ENCODE data around the gene TJP1.

TJP1 gene

DNA sequence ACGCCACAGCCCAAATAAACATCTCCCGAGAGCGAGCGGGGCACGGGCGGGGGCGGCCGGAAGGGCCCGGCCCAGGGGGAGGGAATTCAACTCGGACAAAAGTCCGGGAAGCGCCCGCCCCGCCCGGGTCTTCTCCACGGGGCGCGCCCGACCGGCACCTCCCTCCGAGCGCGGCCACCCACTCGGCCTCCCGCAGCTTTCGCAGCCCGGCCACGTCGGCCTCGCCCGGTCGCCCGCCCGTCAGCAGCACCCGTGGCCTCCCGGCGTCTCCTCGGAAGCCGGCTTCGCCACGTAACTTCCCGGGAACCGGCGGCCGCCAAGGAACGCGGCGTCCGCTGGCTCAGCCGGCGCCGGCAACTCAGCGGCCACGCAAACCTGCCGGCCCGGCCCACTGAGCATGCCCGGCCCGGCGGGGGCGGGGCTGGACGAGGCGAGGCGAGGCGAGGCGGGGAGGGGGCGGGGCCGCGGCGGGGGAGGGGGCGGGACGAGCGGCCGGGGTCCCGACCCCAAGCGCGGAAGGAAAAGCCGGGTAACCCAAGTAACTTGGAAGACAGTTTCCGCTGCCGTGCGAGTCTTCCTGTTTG lies at the start of gene TJP1:
TJP1 (minus strand) TSS at position 369 of the 584 bp plus-strand sequence. CDS start 440 bp downstream, outside the sequence.
- no peak for DNase-seq

DNA sequence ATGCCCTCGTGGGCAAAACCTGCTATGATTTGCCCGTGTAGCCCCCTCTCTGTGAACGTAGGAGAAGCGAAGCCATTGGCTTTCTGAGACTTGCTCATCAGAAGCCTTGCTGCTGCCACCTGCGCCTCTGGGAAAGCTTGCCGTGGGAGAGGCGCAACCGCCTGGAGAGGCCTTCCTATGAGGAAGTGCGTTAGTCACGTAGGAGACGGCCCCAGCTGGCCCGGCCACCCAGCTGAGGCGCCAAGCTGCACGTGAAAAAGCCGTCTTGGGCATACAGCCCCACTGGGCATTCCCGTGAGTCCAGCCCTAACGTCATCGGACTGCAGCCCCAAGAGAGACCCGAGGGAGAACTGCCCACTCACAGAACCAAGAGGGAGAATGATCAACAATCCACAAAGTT lies 49.1 kb upstream of the TJP1 start:
- no peak for DNase-seq

DNA sequence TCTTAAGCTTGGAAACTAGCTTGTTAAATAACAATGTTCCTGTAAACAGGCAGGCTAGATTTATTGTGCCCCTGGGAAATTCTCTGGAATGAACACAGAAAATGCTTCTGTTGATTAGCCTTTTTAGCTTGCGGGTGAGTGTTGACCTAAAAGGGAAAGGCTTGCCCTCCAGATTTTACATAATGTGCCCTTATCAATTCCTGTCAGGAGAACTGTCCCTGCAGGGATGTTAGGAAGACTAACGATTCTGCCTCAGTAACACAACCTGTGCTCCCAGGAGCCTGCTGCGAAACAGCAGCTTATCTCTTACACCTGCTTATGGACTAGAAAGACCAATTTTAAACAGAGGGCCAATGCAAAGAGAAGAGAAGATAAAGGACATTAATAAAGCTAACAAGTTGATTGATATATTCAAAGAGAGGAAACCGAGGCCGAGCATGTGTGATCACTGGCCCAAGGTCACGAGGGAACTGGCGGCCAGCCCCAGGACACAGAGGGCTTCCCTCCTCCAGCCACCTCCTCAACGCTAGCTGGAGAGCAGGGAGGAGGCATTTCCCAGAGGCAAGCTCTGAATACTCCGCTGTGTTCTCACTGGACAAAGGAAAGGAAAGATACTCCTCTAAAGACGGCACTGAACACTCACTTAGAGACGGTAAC lies 48.4 kb upstream of the TJP1 start:
- no peak for DNase-seq

DNA sequence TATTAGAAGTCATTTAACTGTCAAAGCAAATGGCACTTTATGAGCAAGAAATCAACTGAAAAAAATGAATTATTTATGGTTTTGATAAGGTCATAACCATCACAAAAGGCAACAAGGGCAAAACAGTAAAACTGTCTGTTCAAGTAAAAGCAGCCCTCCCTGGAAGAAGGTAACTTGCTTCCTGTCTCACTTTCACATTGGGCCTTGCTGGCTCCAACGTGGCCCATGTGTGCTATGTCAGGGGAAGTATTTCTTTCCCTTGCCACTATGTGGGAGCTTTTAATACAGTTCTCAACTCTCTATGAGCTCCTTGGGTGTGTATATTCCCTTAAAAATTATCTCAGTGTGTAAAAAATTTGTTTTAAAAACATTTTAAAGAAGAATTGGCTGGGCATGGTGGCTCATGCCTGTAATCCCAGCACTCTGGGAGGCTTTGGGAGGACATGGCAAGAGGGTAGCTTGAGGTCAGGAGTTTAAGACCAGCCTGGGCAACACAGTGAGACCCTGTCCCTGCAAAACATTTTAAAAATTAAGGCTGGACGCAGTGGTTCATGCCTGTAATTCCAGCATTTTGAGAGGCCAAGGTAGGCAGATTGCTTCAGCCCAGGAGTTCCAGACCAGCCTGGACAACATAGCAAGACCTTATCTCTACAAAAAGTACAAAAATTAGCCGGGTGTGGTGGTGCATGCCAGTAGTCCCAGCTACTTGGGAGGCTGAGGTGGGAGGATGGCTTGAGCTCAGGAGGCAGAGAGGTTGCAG lies 45.2 kb upstream of the TJP1 start:
- no peak for DNase-seq

DNA sequence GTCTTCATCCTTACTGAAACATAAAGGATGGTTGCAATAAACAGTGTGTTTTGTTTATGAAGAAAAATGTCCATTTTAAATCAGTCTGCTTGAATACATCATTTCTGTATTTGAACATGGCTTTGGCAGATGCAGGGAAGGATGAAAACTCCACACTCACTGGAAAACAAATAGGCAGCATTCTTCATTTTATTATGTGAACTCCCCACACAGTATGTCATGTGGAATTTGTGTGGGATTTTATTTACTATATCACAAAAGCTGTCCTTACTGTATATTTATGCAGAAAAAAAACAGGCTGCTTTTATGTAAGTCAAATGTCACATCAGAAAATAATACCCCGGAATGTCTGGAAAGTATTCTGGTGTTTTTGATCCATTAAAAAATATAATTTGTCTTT lies 44.1 kb upstream of the TJP1 start:
- no peak for DNase-seq

DNA sequence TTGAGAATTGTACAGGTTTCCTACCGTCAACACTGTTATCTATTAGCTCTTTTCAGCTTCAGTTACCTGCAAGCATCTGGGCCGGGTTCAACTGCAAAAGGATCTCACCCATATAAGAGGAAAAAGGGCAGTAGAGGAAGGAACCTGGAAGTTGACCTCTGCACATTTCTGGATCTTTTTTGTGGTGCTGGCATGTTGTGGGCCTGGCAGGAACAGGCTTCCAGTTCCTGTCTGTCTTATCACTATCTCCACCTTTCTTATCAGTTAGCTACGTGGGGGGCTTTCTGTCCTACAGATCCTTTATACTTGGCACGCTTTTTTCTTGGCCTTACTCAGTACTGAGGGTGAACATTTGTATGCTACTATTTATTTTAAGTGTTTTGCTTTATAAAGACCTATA lies 42.2 kb upstream of the TJP1 start:
- DNase-seq: no peak

DNA sequence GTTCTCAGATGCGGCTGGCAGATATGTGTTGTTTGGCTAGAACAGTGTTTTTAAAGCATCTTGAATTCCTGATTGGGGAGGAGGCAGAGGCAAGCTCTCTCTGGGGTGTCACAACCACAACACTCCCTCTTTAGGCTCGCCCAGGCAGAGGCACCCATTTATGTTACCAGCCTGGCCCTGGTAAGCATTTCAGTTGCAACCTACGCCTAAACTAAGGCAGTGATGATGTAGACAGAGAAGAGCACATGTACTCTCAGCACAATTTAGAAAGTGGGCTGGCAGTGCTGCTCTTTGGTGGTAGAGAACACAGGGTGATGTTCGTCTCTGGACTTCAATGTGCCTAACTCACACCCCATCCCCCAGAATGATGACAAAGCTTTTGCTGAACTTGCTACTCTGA lies 41.2 kb upstream of the TJP1 start:
- no peak for DNase-seq

DNA sequence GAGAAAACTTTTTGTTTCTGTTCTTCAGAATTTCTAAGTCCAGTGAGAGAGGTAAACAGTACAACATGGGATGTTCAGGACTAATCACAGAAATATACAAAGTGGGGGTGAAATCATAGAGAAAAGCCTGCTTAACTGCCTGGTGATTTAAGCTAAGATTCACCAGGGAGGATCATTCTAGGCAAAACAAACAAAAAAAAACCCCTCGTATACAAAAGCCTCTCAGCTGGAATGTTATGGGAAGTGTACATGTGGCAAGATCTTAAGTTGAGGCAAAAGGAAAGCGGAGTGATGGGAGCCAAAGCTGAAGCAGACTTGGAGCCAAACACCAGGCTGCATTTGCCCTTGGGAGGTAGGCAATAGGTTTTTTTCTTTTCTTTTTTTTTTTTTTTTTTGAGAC lies 40.0 kb upstream of the TJP1 start:
- DNase-seq: no peak

DNA sequence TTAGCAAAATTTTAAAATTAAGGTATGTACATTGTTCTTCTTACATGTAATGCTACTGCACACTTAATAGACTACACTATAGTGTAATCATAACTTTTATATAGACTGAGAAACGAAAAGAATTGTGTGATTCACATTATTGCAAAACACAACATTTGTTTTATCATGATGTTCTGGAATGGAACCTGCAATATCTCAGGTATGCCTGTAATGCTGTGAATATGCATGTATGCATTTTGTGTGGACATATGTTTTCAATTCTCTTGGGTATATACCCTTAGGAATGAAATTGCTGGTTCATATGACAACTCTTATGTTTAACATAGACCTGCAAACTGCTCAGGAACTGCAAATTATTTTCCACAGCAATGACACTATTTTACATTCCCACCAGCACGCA lies 38.6 kb upstream of the TJP1 start:
- DNase-seq: no peak

DNA sequence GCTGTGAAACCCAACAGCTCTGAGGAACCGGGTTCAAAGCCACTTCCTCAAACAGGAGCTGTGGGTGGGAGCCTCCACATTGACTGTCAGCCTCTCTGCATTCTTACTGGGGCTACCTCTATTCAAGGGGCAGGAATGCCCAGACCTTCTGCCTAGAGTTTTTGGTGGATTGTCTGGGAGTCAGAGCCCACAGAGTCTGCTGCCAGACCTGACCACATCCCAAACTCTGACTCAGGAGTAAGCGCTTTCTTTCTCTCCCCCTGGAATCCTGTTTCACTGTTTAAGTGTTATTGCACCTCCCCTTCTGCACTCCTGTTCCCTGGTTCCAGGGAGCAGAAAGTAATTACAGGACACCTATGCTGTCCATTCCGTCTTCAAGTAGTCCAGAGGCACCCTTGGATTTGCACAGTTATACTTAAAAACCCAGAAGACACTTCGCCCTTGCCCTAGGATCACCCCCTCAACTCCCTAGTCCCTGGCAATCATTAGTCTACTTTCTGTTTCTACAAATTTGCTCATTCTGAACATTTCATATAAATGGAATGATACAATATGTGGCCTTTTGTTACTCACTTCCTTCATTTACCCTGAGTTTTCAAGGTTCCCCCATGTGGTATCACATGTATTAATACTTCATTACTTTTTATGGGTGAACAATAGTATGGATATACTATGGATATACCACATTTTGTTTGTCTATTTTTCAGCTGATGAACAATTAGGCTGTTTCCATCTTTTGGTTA lies 37.9 kb upstream of the TJP1 start:
- no peak for DNase-seq

DNA sequence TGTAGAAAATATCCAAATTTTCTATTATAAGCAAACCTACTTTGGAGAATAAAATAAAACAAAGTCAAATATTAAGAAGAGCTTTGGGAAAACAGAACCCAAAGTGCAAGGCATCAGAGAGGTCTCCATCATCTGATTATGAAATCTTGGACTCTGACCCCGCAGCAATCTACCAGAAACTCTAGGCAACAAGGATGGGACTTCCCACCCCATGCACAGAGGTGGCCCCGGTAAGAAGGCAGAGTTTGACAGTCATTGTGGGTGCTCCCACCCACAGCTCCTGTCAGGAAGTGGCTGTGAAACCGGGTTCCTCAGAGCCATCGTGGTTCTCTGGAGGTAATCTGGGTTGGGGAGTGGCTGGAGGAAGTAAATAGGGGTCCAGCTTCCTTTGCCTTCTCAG lies 37.0 kb upstream of the TJP1 start:
- DNase-seq: no peak

DNA sequence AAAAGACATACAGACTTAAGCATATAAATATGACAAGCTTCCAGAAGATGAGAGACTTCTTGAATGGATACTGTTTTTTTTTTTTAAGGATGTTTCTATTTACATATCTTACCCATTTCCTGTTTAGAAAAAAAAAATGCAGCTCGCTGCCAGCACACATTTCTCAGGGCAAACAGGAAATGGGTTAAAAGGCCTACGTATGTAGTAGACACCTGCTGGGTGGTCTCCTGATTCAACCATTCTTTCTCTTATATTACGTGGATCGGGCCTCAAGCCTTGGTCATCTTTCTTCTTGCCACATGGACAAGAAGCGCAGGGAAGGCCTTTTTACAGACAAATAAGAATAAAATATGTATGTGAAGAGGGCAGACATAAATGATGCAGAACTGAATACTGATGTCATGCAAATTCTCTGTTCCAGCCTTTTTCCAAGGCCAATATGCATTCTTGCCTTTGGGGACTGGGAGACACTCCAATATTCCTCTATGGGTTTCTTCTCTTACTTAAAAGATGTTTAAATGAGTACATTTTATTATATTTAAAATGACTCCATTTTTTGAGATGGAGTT lies 35.0 kb upstream of the TJP1 start:
- no peak for DNase-seq

DNA sequence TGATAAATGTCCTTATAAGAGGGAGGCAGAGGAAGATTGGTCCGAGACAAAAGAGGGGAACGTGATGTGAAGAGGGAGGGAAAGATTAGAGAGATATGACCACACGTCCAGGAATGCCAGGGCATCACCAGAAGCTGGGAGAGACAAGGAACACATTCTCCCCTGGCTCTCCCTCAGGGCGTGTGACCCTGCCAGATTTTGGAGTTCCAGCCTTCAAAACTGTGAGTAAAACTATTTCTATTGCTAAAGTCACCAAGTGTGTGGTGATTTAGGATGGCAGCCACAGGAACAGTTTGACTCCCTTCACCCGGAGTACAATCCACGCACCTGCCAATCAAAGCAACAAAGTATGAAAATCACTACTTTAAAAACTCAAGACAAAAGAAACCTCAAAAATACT lies 32.1 kb upstream of the TJP1 start:
- no peak for DNase-seq

DNA sequence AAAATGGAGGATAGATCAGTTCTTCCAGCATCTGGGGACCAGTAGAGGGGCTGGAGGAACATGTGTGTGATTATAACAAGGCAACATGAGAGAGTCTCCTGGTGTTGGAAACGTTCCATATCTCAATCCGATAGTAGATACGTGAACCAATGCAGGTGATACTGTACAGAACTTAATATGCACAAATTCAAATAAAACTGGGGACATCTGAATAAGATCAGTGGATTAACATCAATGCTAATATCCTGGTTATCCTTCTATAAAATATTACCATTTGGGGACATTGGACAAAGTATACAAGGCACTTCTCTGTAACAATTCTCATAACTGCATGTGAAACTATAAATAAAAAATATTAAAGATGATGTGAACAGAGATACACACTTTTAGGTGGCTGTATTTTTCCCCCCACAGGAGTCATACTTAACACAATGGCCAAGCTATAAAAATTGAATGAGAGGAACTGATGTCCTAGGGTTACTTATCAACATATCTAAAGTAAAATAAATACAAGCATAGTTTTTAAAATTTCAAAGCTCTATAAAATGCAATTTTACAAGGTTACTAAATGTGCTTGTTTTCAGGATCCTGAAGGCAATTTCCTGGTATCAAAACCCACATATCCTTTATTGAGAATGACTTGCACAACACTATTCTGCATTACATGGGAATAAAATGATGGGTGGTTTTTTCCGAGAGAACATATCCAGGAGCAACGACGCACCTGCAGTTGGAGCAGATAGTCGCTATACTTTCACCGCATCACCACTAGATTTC lies 31.1 kb upstream of the TJP1 start:
- DNase-seq: no peak

DNA sequence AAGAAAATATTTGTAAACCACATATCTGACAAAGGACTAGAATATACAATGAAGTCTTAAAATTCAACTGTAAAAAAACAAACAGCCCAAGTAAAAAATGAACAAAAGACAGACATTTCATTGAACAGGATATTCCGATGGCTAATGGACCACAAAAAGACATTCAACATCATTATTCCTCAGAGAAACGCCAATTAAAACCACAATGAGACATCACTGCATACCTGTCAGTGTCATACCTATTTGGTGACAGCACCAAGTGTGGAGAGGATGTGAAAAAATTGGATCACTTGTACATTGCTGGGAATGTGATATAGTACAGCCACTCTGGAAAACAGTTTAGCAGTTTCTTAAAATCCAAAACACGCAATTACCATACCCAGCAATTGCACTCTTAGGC lies 29.9 kb upstream of the TJP1 start:
- no peak for DNase-seq

DNA sequence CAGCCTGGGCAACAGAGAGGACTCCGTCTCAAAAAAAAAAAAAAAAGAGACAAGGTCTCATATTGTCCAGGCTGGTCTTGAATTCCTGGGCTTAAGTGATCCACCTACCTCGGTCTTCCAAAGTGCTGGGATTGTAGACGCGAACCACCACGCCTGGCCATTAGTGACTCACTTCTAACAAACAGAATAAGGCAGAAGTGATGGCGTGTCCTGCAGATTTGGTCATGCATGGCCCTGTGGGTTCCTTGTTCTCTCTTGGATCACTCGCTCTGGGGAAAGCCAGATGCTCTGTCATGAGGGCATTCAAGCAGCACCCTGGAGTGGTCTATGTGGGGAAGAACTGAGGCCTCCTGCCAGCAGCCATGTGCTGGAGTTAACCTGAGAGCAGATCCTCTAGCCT lies 27.4 kb upstream of the TJP1 start:
- no peak for DNase-seq

DNA sequence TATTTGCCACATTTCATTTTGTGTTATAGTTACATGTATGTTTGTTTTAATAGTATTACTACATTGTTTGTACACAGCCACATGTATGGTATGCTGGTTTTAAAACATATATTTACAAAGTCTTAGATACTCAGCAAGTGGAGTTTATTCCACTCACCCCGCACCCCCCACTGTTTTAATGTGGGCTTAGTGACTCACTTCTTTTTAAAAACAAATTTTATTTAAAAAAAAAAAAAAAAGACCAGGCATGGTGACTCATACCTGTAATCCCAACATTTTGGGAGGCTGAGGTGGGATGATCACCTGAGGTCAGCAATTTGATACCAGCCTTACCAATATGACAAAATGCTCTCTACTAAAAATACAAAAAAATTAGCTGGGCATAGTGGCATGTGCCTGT lies 26.9 kb upstream of the TJP1 start:
- no peak for DNase-seq

DNA sequence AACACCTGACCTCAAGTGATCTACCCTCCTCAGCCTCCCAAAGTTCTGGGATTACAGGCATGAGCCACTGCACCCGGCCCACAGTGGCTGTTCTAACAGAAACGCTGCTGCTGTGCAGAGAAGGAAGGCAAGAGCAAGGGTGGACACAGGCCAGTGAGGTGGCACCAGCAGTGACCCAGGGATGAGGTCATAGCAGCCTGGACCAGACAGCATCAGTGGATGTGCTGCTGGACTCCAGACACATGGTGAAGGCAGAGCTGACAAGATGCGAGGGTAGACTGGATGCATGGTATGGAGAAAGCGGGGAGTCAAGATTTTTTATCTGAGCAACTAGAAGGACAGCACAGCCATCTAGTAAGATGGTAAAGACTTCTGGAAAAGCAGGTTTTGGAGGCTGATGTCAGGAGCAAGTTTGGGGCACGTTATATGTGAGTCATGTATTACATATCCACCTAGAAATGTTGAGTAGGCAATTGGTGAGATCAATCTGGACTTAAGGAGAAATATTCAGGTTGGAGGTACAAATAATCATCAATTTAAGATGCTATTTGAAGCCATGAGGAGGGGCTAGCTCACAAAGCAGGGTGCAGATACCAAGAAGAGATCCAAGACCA lies 22.1 kb upstream of the TJP1 start:
- no peak for DNase-seq

DNA sequence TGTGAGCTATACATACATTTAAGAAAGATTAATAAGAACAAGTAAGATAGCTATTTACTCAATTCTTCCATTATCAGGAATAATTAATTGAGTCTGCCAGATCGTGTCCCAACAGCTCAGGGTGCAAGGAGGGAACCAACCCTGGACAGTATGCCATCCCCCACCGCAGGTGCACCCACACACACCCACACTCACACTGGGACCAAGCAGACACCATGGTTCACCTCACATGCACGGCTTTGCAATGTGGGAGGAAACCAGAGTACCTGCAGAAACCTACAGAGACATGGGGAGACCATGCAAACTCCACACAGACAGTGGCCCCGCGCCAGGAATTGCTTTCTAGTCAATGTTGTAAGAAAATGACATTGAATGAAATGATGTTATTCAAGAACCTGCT lies 20.0 kb upstream of the TJP1 start:
- DNase-seq: no peak

DNA sequence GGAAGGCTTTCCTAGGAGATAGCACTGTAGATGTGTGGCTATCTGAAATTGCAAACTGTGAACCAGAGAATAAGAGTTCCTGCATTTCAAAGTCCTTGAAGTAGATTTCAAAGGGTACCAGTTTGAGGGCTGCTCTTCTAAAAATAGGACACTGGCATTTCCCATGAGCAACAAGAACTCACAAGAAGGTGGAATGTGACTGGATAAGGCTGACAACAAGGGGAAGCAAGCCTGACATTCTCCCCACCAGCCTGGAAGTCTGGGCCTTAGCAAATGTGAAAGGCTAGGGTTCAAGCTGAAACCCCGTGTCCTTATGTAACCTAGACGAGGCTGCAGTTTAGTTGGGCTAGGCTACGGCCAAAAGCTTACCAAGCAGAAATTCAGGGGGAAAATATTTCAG lies 18.7 kb upstream of the TJP1 start:
- DNase-seq: no peak

DNA sequence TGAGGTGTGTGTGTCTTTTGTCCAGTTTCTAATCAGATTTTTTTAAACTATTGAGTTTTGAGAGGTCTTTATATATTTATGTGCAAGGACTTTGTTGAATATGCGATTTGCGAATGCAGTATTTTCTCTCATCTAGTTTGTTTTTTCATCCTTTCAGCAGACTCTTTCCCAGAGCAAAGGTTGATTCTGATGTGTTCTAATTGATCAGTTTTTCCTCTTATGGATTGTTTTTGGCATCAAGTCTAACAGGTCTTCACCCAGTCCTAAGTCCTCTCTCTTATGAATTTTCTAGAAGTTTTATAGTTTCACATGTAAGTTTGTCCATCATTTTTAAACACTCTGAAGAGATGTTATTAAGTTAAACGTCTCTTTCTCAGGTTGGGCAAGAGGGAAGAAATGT lies 17.8 kb upstream of the TJP1 start:
- no peak for DNase-seq

DNA sequence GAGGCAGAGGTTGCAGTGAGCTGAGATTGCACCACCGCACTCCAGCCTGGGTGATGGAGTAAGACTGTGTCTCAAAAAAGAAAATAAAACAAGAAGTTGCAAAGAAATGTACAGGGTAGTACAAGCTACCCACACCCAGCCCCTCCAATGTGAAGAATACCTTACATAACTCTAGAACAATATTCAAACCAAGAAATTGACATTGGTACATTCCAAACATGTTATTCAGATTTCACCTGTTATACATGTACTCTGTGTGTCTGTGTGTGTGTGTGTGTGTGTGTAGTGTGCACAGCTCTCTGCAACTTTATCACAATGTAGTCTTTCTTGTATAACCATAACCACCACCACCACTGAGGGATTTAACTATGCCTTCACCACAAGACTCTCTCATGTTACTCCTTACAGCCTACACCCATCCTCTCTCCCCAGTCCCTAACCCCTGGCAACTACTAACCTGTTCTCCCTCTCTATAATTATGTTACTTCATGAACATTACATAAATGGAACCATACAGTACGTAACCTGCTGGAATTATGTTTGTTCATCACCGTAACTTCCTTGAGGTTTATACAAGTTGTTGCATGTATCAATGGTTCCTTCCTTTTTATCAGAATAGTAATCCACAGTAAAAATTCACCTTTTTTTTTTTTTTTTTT lies 16.2 kb upstream of the TJP1 start:
- no peak for DNase-seq
